ENCODE results near the gene PRKCB. TPM values are rescaled to one million over a fixed set of nuclear protein-coding genes. Genes with fewer than 3 reads are reported as not detected.

PRKCB gene
- total RNA-seq (2021; ENCODE audit: unreplicated experiment) (0.89 TPM), Bru-seq, nascent RNA (percentile 9 among the genes with signal in this experiment), BruChase-seq, experiment 1, labeled RNA remaining after a 6-hour chase (percentile 4 among the genes with signal in this experiment), BruChase-seq, experiment 2, labeled RNA remaining after a 2-hour chase (percentile 4 among the genes with signal in this experiment)
- polyA plus RNA-seq (2012): not detected in 2 replicates
- long read RNA-seq: 0 reads

GRCh38 chr16:23835390-23836077 is at the start of gene PRKCB:
Gene PRKCB, plus strand, starts transcription at chr16:23835983.
- H3K4me1 ChIP-seq (ENCODE audit: control insufficient read depth in 1 of 2, insufficient read depth in 2 of 2, low read length in 2 of 2): no peaks in the 10 kb centered on the region
- no peak within 1 kb of the TSS for H2AFZ ChIP-seq (ENCODE audit: low read depth, low read length, poor library complexity, severe bottlenecking)
- no peaks in the 10 kb centered on the region for H3K36me3 ChIP-seq (ENCODE audit: control insufficient read depth in 1 of 2, insufficient read depth in 2 of 2, low read length in 2 of 2)
- H3K79me2 ChIP-seq (ENCODE audit: insufficient read depth, low read length): no peaks in the 10 kb centered on the region
- ATAC-seq (peak; percentile 17; the same call in 1 of the 2 replicates), DNase-seq (ENCODE audit: low read depth, low spot score) (no peak)
- H3K27me3 ChIP-seq (ENCODE audit: insufficient read depth, low read length): peaks cover 26% of the 10 kb centered on the region
- H3K9me3 ChIP-seq (ENCODE audit: control insufficient read depth in 1 of 2, insufficient read depth in 1 of 2, low read depth in 1 of 2, low read length in 2 of 2): no peaks in the 10 kb centered on the region; a peak in 1 of 4 replicates
- intact Hi-C loops (cut with micrococcal nuclease): loop anchor here (10.0 kb wide), 1 partner anchor 59 kb away; no protein-coding TSS in a partner anchor
- H4K20me1 ChIP-seq (ENCODE audit: insufficient read depth): no peaks in the 10 kb centered on the region
- ChIA-PET CTCF (no interaction called here), RAD21 (ENCODE audit: low non-redundant PET in 1 of 2, low total read pairs in 2 of 2, uncharacterized antibody in 2 of 2, unreplicated experiment in 2 of 2) (no interaction called here), POLR2A (no interaction called here)
- H3K9me2 ChIP-seq (ENCODE audit: insufficient read depth): no peaks in the 10 kb centered on the region
- no peak within 1 kb of the TSS for H3K4me3 ChIP-seq (replicated peaks in 1 of 2; ENCODE audit: low read depth in 1 of 2, low read length in 2 of 2)
- TF ChIP-seq SP1 (IDR thresholded peaks at IDR 0.05; ENCODE audit: low read depth) (no peak), ELF1 (IDR thresholded peaks at IDR 0.05; ENCODE audit: borderline replicate concordance, low read depth) (no peak), SRF (IDR thresholded peaks at IDR 0.05; ENCODE audit: low read depth) (no peak), POLR2AphosphoS5 (IDR thresholded peaks at IDR 0.05; ENCODE audit: low read depth, low read length) (no peak), POLR2A (IDR thresholded peaks at IDR 0.05; ENCODE audit: borderline replicate concordance, extremely low read depth, insufficient read depth, insufficient read length) (no peak), ZNF274 (IDR thresholded peaks at IDR 0.05; ENCODE audit: low read depth, low read length) (no peak), FOSL1 (IDR thresholded peaks at IDR 0.05; ENCODE audit: low read depth) (no peak), SIN3A (IDR thresholded peaks at IDR 0.05; ENCODE audit: low read depth) (no peak), CBX3 (IDR thresholded peaks at IDR 0.05; ENCODE audit: low read depth) (no peak), EGR1 (IDR thresholded peaks at IDR 0.05; ENCODE audit: low read depth) (no peak), ZFX (IDR thresholded peaks at IDR 0.05) (no peak), TCF7L2 (IDR thresholded peaks at IDR 0.05; ENCODE audit: borderline replicate concordance, extremely low read depth, insufficient read depth, insufficient read length) (no peak), RAD21 (IDR thresholded peaks at IDR 0.05; ENCODE audit: low read depth) (no peak), YY1 (IDR thresholded peaks at IDR 0.05; ENCODE audit: extremely low read depth, insufficient replicate concordance, low read depth, low read length) (no peak)
- TF ChIP-seq, protein P1, sequence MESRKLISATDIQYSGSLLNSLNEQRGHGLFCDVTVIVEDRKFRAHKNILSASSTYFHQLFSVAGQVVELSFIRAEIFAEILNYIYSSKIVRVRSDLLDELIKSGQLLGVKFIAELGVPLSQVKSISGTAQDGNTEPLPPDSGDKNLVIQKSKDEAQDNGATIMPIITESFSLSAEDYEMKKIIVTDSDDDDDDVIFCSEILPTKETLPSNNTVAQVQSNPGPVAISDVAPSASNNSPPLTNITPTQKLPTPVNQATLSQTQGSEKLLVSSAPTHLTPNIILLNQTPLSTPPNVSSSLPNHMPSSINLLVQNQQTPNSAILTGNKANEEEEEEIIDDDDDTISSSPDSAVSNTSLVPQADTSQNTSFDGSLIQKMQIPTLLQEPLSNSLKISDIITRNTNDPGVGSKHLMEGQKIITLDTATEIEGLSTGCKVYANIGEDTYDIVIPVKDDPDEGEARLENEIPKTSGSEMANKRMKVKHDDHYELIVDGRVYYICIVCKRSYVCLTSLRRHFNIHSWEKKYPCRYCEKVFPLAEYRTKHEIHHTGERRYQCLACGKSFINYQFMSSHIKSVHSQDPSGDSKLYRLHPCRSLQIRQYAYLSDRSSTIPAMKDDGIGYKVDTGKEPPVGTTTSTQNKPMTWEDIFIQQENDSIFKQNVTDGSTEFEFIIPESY (IDR thresholded peaks at IDR 0.05; ENCODE audit: extremely low read depth, insufficient replicate concordance, low read length): no peak
- BruUV-seq (replicated peaks): no TSS peak
- no peak within 1 kb of the TSS for H3K4me2 ChIP-seq (ENCODE audit: low read length)
- H3K9ac ChIP-seq (ENCODE audit: low read length): no peak within 1 kb of the TSS
- no peak within 1 kb of the TSS for H3K27ac ChIP-seq (ENCODE audit: low read depth, low read length)

Data from HCT116 (cell line).